ENCODE data around the gene SLC7A1.

The SLC7A1 gene

DNA sequence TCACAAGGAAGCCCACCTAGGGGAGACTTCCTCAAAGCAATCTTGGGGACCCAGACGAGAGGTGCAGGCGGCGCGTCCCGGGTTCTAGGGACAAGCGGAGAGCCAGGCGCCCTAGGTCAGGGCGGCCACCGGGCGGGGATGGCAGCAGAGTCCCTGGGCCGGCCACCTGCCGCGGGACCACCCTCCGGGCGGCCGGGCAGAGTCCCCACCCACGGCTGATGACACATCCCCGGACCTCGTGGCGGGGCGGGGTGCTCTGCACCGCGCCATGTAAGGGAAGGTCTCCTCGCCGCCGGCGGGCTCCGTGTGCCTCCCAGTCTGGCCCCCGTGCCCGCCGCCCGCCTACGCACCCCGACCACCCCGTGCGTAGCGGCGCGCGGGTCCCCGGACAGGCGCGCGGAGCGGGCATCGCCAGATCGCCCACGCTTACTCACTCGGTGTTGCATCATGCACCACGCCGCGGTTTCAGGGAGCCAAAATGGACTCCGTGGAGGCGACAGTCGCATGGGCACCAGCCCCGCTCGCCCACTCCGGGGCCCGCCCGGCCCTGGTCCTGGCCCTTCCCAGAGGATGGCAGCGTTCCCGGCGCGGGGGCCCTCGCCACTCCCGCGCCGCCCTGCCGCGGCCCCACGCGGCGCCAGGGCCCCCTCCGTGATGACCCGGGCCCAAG, 643 bp downstream of the SLC7A1 start:
- H3K4me3 ChIP-seq (ENCODE audit: low read depth, low read length) = peak overlapping the region; percentile 87
- TF ChIP-seq, protein P1, sequence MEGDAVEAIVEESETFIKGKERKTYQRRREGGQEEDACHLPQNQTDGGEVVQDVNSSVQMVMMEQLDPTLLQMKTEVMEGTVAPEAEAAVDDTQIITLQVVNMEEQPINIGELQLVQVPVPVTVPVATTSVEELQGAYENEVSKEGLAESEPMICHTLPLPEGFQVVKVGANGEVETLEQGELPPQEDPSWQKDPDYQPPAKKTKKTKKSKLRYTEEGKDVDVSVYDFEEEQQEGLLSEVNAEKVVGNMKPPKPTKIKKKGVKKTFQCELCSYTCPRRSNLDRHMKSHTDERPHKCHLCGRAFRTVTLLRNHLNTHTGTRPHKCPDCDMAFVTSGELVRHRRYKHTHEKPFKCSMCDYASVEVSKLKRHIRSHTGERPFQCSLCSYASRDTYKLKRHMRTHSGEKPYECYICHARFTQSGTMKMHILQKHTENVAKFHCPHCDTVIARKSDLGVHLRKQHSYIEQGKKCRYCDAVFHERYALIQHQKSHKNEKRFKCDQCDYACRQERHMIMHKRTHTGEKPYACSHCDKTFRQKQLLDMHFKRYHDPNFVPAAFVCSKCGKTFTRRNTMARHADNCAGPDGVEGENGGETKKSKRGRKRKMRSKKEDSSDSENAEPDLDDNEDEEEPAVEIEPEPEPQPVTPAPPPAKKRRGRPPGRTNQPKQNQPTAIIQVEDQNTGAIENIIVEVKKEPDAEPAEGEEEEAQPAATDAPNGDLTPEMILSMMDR (IDR thresholded peaks at IDR 0.05; ENCODE audit: insufficient read depth, low read depth, low read length, missing control alignments) = no peak
- DNase-seq (ENCODE audit: low read depth) = peak; percentile 71

DNA sequence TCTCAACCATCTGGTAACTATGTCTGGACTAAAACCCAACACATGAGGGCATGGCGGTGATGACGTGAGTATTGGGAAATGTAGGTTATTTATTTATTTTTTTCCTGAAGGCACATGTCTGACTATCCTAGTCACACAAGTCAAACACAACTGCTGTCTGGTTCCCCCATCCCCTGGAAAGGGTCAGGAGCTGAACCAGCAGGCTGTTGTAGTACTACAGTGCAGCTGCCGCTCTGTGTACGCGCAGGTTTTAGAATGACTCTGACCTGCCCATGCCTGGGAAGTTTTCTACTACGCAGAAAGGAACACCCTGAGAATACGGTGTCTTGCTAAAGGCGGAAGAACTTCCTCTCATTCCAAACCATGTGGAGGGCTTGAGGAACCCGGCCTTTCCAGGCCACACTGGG, 1.2 kb downstream of the SLC7A1 start:
- TF ChIP-seq, protein P1 (IDR thresholded peaks at IDR 0.05; ENCODE audit: insufficient read depth, low read depth, low read length, missing control alignments) = no peak
- peak overlapping the region; percentile 87 for H3K4me3 ChIP-seq (ENCODE audit: low read depth, low read length)
- DNase-seq (ENCODE audit: low read depth) = peak; percentile 74

DNA sequence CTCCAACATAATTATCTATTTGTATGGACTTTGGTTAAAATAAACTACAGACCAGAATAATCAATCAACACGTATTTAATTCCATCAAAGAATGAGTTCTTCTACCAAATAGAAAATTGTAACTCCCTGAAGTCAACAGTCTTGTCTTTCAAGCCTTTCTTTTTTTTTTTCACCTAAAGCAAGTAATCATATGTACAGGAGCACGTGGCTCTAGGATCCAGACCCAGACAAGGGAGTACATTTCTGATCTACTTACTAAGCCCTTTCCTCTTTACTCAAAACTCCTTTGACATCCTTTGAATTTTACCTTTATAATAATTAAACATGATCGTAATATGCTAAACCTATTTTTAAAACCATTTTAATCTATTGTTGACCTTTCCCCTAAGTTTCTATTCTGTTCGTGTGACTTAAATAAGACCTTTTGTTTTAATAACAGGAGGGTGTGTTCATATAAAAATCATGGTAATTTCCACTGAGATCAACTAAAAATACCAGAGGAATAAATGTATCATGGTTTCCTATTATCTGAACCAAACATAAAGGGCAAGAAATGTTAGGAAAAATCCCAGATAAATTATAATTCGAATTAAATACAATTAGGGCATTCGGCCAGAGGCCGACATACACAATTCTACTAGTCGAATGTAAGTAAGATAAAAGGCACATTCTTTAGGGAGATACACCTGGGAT, 1.7 kb downstream of the SLC7A1 start:
- no peak for DNase-seq (ENCODE audit: low read depth)
- peak overlapping the region; percentile 87 for H3K4me3 ChIP-seq (ENCODE audit: low read depth, low read length)
- TF ChIP-seq, protein P1 (IDR thresholded peaks at IDR 0.05; ENCODE audit: insufficient read depth, low read depth, low read length, missing control alignments) = no peak

DNA sequence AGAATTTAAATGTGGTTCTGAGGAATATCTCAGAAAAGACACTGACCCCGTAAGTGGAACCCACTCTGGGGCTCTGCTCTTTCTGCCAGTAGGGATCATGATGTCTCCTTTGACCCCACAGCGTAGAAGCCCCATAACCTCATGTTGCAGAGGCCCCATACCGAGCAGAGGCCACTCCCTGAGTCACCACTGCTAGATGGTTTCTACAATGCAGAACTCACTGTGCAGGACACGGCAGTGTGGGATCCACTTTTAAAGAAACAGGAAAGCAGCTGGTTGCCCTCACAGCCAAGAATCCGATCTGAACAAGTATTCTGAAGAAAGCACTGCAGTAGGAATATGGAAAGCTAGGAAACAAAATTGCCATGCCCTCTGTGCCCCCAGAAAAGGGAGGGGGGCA, 4.2 kb downstream of the SLC7A1 start:
- H3K4me3 ChIP-seq (ENCODE audit: low read depth, low read length) = no peak overlapping the region
- no peak for DNase-seq (ENCODE audit: low read depth)
- TF ChIP-seq, protein P1 (IDR thresholded peaks at IDR 0.05; ENCODE audit: insufficient read depth, low read depth, low read length, missing control alignments) = no peak

DNA sequence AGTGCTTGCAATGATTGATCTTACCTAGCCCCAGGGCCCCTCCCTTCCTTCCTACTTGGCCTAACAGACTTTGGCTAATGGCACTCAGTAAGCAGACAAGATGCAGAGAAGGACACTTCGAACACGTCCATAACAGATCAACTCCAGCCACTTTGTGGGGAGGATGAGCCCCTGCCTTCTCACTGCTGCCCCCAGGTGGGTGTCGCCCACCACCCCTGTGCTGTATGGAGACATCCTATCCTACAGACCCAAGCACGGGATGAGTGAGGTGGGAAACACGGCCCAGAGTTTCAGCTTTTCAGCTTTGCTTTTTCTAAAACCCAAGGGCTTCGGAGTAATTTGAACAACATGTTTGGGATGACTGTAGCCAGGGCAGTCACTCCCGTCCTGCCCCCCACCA, 5.5 kb downstream of the SLC7A1 start:
- TF ChIP-seq, protein P1 (IDR thresholded peaks at IDR 0.05; ENCODE audit: insufficient read depth, low read depth, low read length, missing control alignments) = no peak
- DNase-seq (ENCODE audit: low read depth) = no peak
- no peak overlapping the region for H3K4me3 ChIP-seq (ENCODE audit: low read depth, low read length)

DNA sequence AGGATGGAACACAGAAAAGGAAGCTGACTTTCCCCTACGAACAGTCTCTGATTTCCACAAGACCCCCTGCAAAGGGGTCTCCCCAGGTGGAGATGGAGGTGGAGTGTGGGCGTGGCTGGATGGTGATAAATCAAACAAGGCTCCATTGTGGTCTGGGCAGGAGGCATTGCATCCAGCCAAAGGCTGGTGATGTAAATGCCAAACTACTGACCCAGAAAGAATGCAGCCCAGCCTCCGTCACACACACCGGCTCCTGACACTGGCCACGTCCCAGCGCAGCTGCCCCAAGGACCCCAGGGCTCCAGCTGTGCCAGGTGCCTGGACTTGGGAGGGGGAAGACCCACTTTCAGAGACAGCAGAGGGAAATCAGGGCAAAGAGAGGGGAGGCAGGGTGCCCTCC, 6.3 kb downstream of the SLC7A1 start:
- TF ChIP-seq, protein P1 (IDR thresholded peaks at IDR 0.05; ENCODE audit: insufficient read depth, low read depth, low read length, missing control alignments) = no peak
- H3K4me3 ChIP-seq (ENCODE audit: low read depth, low read length) = no peak overlapping the region
- DNase-seq (ENCODE audit: low read depth) = no peak

All from GM12865 (cell line).